Endothelial cell of umbilical vein (primary cell): Measurements from ENCODE around the gene SUPT5H. TPM values are rescaled to one million over a fixed set of nuclear protein-coding genes. Genes with fewer than 3 reads are reported as not detected.
A peak's percentile ranks its signal among the peaks of the same experiment; 100 is the strongest.

Experiments used
- BruUV-seq: library from RNA; stranded (reverse); fragments of 400-500 nt; replicated peaks from 2 replicates; lab custom pipeline; 2021; lab: Mats Ljungman, UMichigan
- CTCF ChIA-PET: fragments of 300-600, 350-600 bp; sonication (Branson Sonifier 250); formaldehyde crosslinking; loops from one replicate; lab custom pipeline; 2021; ENCODE audit warnings: antibody characterized with exemption, inconsistent platforms; lab: Charles Lee
- POLR2A ChIA-PET: fragments of 300-600, 350-600 bp; sonication (Branson Sonifier 250); formaldehyde crosslinking; loops from one replicate; lab custom pipeline; 2021; ENCODE audit warnings: antibody characterized with exemption, inconsistent platforms; lab: Charles Lee
- DNase-seq: peaks from one replicate; pipeline ENCODE4 v3.0.0-alpha.2; 2011; ENCODE audit warnings: low read depth, low spot score
- FAIRE-seq: peaks from 2 replicates; lab custom pipeline; 2011; peaks lifted over from hg19 to GRCh38; lab: Jason Lieb, UNC
- H2AFZ ChIP-seq: 2 replicates; pipeline ENCODE4 v1.6.0; 2012; ENCODE audit warnings: low read depth, low read length, control low read depth, inconsistent platforms
- H3K27ac ChIP-seq: 2 replicates; pipeline ENCODE4 v1.5.1; 2011; ENCODE audit warnings: low read depth, mild to moderate bottlenecking, control low read depth, low read length, moderate library complexity; ENCODE audit not compliant: insufficient read depth
- H3K27me3 ChIP-seq, 2 experiments: 2 replicates each; pipeline versions ENCODE4 v1.6.0 to v1.6.1; 2011; ENCODE audit warnings: low read length in 2 of 2, mixed read lengths in 1 of 2; ENCODE audit not compliant: control insufficient read depth in 2 of 2, insufficient read depth in 2 of 2
- H3K36me3 ChIP-seq, 2 experiments: 2 replicates in 1 of 2; 3 replicates in 1 of 2; pipeline ENCODE4 v1.5.1; 2011; ENCODE audit warnings: low read length in 2 of 2, mild to moderate bottlenecking in 1 of 2, moderate library complexity in 1 of 2; ENCODE audit not compliant: control insufficient read depth in 2 of 2, insufficient read depth in 2 of 2; ENCODE audit errors: extremely low read depth in 1 of 2
- H3K4me1 ChIP-seq: 3 replicates; pipeline ENCODE4 v1.5.1; 2011; ENCODE audit warnings: mild to moderate bottlenecking, low read length; ENCODE audit not compliant: control insufficient read depth, insufficient read depth; ENCODE audit errors: extremely low read depth
- H3K4me2 ChIP-seq: 2 replicates; pipeline ENCODE4 v1.6.1; 2011; ENCODE audit warnings: low read length, control low read depth, mixed read lengths; ENCODE audit not compliant: insufficient read depth
- H3K4me3 ChIP-seq, 3 experiments: fragments of 200-600 bp in 1 of 3; sonication (generic), shearing (Covaris generic) in 1 of 3; replicated peaks in 1 of 3; 2 replicates each; pipeline ENCODE4 v1.5.1; 2011 to 2016; ENCODE audit warnings: control low read depth in 3 of 3, low read length in 3 of 3, mild to moderate bottlenecking in 2 of 3, inconsistent platforms in 1 of 3, low read depth in 1 of 3, moderate library complexity in 1 of 3; ENCODE audit not compliant: insufficient read depth in 1 of 3
- H3K79me2 ChIP-seq: 2 replicates; pipeline ENCODE4 v1.6.0; 2012; ENCODE audit warnings: low read length, inconsistent platforms; ENCODE audit not compliant: control insufficient read depth, insufficient read depth
- H3K9ac ChIP-seq: replicated peaks from 2 replicates; pipeline ENCODE3; 2011; ENCODE audit warnings: low read length, control low read depth; ENCODE audit not compliant: insufficient read depth; ENCODE audit errors: extremely low read depth
- H3K9me1 ChIP-seq: replicated peaks from 3 replicates; pipeline ENCODE4 v1.6.0; 2011; ENCODE audit warnings: mild to moderate bottlenecking, low read length; ENCODE audit not compliant: control insufficient read depth, insufficient read depth; ENCODE audit errors: extremely low read depth
- H3K9me3 ChIP-seq: replicated peaks from 2 replicates; pipeline ENCODE4 v1.5.1; 2012; ENCODE audit warnings: low read length, inconsistent platforms; ENCODE audit not compliant: control insufficient read depth, insufficient read depth
- H4K20me1 ChIP-seq: replicated peaks from 2 replicates; pipeline ENCODE3; 2011; ENCODE audit warnings: mild to moderate bottlenecking, low read length; ENCODE audit not compliant: control insufficient read depth, insufficient read depth; ENCODE audit errors: extremely low read depth
- CTCF ChIP-seq, 2 donors: IDR thresholded peaks; 1 replicate in 1 of 2; 2 replicates in 1 of 2; pipeline ENCODE4 v1.5.1; 2011; ENCODE audit warnings: low read length in 2 of 2, mild to moderate bottlenecking in 2 of 2, moderate library complexity in 2 of 2, control low read depth in 1 of 2, inconsistent platforms in 1 of 2, low read depth in 1 of 2; ENCODE audit not compliant: insufficient read depth in 1 of 2; ENCODE audit errors: extremely low read depth in 1 of 2
- EZH2 ChIP-seq: IDR thresholded peaks from 2 replicates; pipeline ENCODE4 v1.6.1; 2012; ENCODE audit warnings: borderline replicate concordance, low read depth, mild to moderate bottlenecking, moderate library complexity, low read length, inconsistent platforms; ENCODE audit not compliant: severe bottlenecking
- FOS ChIP-seq: IDR thresholded peaks from 2 replicates; pipeline ENCODE4 v1.6.1; 2011; ENCODE audit warnings: mild to moderate bottlenecking, low read length, moderate library complexity, borderline replicate concordance; ENCODE audit not compliant: insufficient read depth
- GATA2 ChIP-seq: IDR thresholded peaks from 2 replicates; pipeline ENCODE4 v1.7.0; 2011; ENCODE audit warnings: low read depth, mild to moderate bottlenecking, moderate library complexity, mixed read lengths, low read length; ENCODE audit not compliant: insufficient read length, insufficient read depth
- MAX ChIP-seq: IDR thresholded peaks from 2 replicates; pipeline ENCODE4 v1.6.1; 2011; ENCODE audit not compliant: insufficient read depth, insufficient read length
- POLR2AphosphoS5 ChIP-seq: IDR thresholded peaks from 2 replicates; pipeline ENCODE4 v1.6.1; 2012; ENCODE audit warnings: low read depth, mild to moderate bottlenecking, control low read depth, low read length, moderate library complexity; ENCODE audit not compliant: insufficient read depth
- dilution Hi-C: fragments of 300-500 bp; cut with MboI; formaldehyde crosslinking; loops from one replicate; pipeline ENCODE4 v1.15.0; 2019; ENCODE audit warnings: low sequenced_read_pairs; ENCODE audit not compliant: extremely low pct_ligation_motif_present
- intact Hi-C: fragments of 100-400 bp; cut with micrococcal nuclease; formaldehyde crosslinking; loops from one replicate; pipeline ENCODE4 v1.10.0; 2022
- polyA plus RNA-seq, 4 experiments: library from polyadenylated mRNA; depleted of rRNA in 3 of 4; stranded (reverse) in 3 of 4; unstranded in 1 of 4; fragments of >200 nt; gene quantifications; 2 replicates each; pipeline versions ENCODE4 v1.2.1 to v1.2.3, GENCODE V29; 2011 to 2012; ENCODE audit warnings: missing spikeins in 1 of 4
- total RNA-seq: library from RNA; stranded (reverse); gene quantifications from 2 replicates; pipeline ENCODE4 v1.2.3, GENCODE V29; 2021

The SUPT5H gene
- total and polyA plus RNA-seq, 2 donors (not counting 3 experiments of a cell fraction or from before 2014, with no cell fraction given), result 87.6 to 120 TPM

DNA sequence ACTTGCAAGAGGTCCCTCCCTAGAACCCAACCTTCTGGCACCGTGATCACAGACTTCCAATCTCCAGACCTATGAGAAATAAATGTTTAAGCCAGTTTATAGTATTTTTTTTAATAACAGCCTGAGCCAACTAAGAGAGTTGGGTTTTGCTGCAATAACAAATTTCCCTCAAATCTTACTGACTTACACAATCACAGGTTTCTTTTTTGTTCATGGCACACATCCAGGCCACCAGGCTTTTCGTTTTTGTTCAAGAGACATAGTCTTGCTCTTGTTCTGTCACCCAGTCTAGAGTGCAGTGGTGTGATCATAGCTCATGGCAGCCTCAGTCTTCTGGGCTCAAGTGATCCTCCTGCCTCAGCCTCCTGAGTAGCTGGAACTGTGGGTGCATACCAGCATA lies 67.6 kb downstream of the SUPT5H start:
- CTCF ChIA-PET, result interaction anchor here (0.7 to 1.3 kb wide), 3 partner anchors 10 to 15 kb away, joined by 3 to 4 read pairs (median 3); no protein-coding TSS in a partner anchor
- no peak overlapping the region for H2AFZ ChIP-seq
- TF ChIP-seq GATA2, result no peak
- no peak for TF ChIP-seq POLR2AphosphoS5
- no peak for TF ChIP-seq MAX
- no peaks in the 10 kb centered on the region for H3K79me2 ChIP-seq
- intact Hi-C loops, result no loop called here
- no TSS peak for BruUV-seq
- FAIRE-seq (no peak), DNase-seq (no peak)
- no peak overlapping the region for H3K4me2 ChIP-seq
- no peak overlapping the region for H3K27ac ChIP-seq
- no peaks in the 10 kb centered on the region for H3K9me3 ChIP-seq
- H3K4me3 ChIP-seq, result no peak overlapping the region
- dilution Hi-C loops, result no loop called here
- H3K27me3 ChIP-seq, result peaks cover 38 to 42% of the 10 kb centered on the region in 2 experiments
- no peaks in the 10 kb centered on the region for H3K36me3 ChIP-seq
- H3K9me1 ChIP-seq, result no peaks in the 10 kb centered on the region
- H3K4me1 ChIP-seq, result no peaks in the 10 kb centered on the region
- POLR2A ChIA-PET, result no interaction called here
- no peaks in the 10 kb centered on the region for H4K20me1 ChIP-seq
- no peak overlapping the region for H3K9ac ChIP-seq

- no peak within 1 kb of the TSS for H2AFZ ChIP-seq
- no peaks in the 10 kb centered on the region for H3K36me3 ChIP-seq
- TF ChIP-seq EZH2 (peak; percentile 95), FOS (no peak), CTCF (IDR thresholded peaks at IDR 0.05; ENCODE audit: extremely low read depth in 1 of 2, insufficient read depth in 1 of 2, low read depth in 1 of 2, low read length in 2 of 2) (peak in 1 of 2 donors; percentile 7), MAX (no peak)
- H3K4me1 ChIP-seq, result no peaks in the 10 kb centered on the region
- no peak within 1 kb of the TSS for H3K4me2 ChIP-seq
- no peaks in the 10 kb centered on the region for H3K9me1 ChIP-seq
- POLR2A ChIA-PET, result no interaction called here
- H3K79me2 ChIP-seq, result no peaks in the 10 kb centered on the region
- no TSS peak for BruUV-seq
- no peaks in the 10 kb centered on the region for H4K20me1 ChIP-seq
- intact Hi-C loops (no loop called here), dilution Hi-C loops (no loop called here)
- H3K9me3 ChIP-seq, result no peaks in the 10 kb centered on the region
- no peak for FAIRE-seq
- no peak within 1 kb of the TSS for H3K27ac ChIP-seq
- CTCF ChIA-PET, result interaction anchor here (1.0 to 1.4 kb wide), 4 partner anchors 10 to 27 kb away, joined by 3 to 6 read pairs (median 3); no protein-coding TSS in a partner anchor
- H3K27me3 ChIP-seq, result peaks cover 42 to 48% of the 10 kb centered on the region in 2 experiments
- no peak within 1 kb of the TSS for H3K4me3 ChIP-seq
- H3K9ac ChIP-seq, result no peak within 1 kb of the TSS
- no peak for DNase-seq
Observed at GRCh38 chr19:39514840-39515550, 69.6 kb downstream of the SUPT5H start, which contains the start of gene SELENOV. Gene SELENOV (plus strand): TSS chr19:39515139. CDS start chr19:39515213, 74 bp downstream.
